Measurements from ENCODE around the gene PTPA.

The PTPA gene

DNA sequence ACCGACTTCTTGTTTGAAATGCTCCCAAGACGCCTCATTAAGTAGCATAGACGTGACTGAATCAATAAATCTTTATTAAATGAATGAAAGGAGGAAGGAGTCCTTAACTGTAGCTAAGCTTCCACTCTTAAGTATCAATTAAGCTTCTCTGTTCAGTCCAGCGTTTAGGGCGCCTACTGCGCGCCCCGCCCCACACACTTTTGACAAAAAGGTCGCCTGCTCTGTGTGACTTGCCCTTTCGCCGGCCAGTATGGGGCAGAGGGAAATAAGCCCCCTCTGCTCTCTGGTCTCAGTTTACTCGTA is 31.0 kb upstream of the PTPA start:
- ATAC-seq, result no peak

GRCh38 chr9:129080601-129081387 is 30.4 kb upstream of the PTPA start, which contains the start of gene DOLPP1:
Gene DOLPP1 (plus strand): TSS chr9:129081111. CDS start chr9:129081132, 21 bp downstream.
- TF ChIP-seq GLIS3 (CRISPR knock-in tag; IDR thresholded peaks at IDR 0.05) (no peak), TCF4 (CRISPR knock-in tag; IDR thresholded peaks at IDR 0.05; ENCODE audit: borderline replicate concordance) (no peak), ZFP3 (CRISPR knock-in tag; IDR thresholded peaks at IDR 0.05) (peak; percentile 78; the same call in 1 of the 2 replicates), TOX (CRISPR knock-in tag; IDR thresholded peaks at IDR 0.05; ENCODE audit: borderline replicate concordance) (no peak), SNAI2 (CRISPR knock-in tag; IDR thresholded peaks at IDR 0.05) (peak; percentile 92; the same call in 1 of the 2 replicates), TSHZ2 (CRISPR knock-in tag; IDR thresholded peaks at IDR 0.05) (peak; percentile 99), ZNF70 (CRISPR knock-in tag; IDR thresholded peaks at IDR 0.05) (peak; percentile 76; the same call in 1 of the 2 replicates), CSDC2 (CRISPR knock-in tag; IDR thresholded peaks at IDR 0.05) (peak; percentile 98), BACH2 (CRISPR knock-in tag; IDR thresholded peaks at IDR 0.05; ENCODE audit: borderline replicate concordance) (peak; percentile 82; the same call in 1 of the 2 replicates), RARB (CRISPR knock-in tag; IDR thresholded peaks at IDR 0.05) (no peak), POU6F1 (CRISPR knock-in tag; IDR thresholded peaks at IDR 0.05; ENCODE audit: borderline replicate concordance, low read depth) (no peak), ZC3H10 (CRISPR knock-in tag; IDR thresholded peaks at IDR 0.05) (no peak), ZNF565 (CRISPR knock-in tag; conservative IDR thresholded peaks at IDR 0.05; ENCODE audit: low read depth) (peak; percentile 97), ISL1 (CRISPR knock-in tag; IDR thresholded peaks at IDR 0.05) (0 out of 2 replicates have a peak, but pooled peaks have one; percentile 8), OSR1 (CRISPR knock-in tag; IDR thresholded peaks at IDR 0.05) (no peak), ZNF8 (CRISPR knock-in tag; IDR thresholded peaks at IDR 0.05) (peak; percentile 69), ARNTL (CRISPR knock-in tag; IDR thresholded peaks at IDR 0.05; ENCODE audit: borderline replicate concordance, low read depth) (peak; percentile 85; the same call in 1 of the 2 replicates), ZFP30 (CRISPR knock-in tag; IDR thresholded peaks at IDR 0.05) (peak; percentile 71; the same call in 1 of the 2 replicates), PPARA (CRISPR knock-in tag; IDR thresholded peaks at IDR 0.05; ENCODE audit: borderline replicate concordance) (peak; percentile 98), ESRRG (CRISPR knock-in tag; IDR thresholded peaks at IDR 0.05) (no peak)
- TF ChIP-seq, protein P1, sequence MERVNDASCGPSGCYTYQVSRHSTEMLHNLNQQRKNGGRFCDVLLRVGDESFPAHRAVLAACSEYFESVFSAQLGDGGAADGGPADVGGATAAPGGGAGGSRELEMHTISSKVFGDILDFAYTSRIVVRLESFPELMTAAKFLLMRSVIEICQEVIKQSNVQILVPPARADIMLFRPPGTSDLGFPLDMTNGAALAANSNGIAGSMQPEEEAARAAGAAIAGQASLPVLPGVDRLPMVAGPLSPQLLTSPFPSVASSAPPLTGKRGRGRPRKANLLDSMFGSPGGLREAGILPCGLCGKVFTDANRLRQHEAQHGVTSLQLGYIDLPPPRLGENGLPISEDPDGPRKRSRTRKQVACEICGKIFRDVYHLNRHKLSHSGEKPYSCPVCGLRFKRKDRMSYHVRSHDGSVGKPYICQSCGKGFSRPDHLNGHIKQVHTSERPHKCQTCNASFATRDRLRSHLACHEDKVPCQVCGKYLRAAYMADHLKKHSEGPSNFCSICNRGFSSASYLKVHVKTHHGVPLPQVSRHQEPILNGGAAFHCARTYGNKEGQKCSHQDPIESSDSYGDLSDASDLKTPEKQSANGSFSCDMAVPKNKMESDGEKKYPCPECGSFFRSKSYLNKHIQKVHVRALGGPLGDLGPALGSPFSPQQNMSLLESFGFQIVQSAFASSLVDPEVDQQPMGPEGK (CRISPR knock-in tag; IDR thresholded peaks at IDR 0.05; ENCODE audit: borderline replicate concordance), result no peak
- TF ChIP-seq, protein P2, sequence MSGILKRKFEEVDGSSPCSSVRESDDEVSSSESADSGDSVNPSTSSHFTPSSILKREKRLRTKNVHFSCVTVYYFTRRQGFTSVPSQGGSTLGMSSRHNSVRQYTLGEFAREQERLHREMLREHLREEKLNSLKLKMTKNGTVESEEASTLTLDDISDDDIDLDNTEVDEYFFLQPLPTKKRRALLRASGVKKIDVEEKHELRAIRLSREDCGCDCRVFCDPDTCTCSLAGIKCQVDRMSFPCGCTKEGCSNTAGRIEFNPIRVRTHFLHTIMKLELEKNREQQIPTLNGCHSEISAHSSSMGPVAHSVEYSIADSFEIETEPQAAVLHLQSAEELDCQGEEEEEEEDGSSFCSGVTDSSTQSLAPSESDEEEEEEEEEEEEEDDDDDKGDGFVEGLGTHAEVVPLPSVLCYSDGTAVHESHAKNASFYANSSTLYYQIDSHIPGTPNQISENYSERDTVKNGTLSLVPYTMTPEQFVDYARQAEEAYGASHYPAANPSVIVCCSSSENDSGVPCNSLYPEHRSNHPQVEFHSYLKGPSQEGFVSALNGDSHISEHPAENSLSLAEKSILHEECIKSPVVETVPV (CRISPR knock-in tag; IDR thresholded peaks at IDR 0.05), result no peak
- TF ChIP-seq, protein P3, sequence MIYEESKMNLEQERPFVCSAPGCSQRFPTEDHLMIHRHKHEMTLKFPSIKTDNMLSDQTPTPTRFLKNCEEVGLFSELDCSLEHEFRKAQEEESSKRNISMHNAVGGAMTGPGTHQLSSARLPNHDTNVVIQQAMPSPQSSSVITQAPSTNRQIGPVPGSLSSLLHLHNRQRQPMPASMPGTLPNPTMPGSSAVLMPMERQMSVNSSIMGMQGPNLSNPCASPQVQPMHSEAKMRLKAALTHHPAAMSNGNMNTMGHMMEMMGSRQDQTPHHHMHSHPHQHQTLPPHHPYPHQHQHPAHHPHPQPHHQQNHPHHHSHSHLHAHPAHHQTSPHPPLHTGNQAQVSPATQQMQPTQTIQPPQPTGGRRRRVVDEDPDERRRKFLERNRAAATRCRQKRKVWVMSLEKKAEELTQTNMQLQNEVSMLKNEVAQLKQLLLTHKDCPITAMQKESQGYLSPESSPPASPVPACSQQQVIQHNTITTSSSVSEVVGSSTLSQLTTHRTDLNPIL (CRISPR knock-in tag; IDR thresholded peaks at IDR 0.05; ENCODE audit: low read depth), result no peak
- peak; percentile 98 for ATAC-seq

More for the DNA sequence above, 31.0 kb upstream of the PTPA start:
- TF ChIP-seq RARB (CRISPR knock-in tag; IDR thresholded peaks at IDR 0.05) (no peak), ZNF8 (CRISPR knock-in tag; IDR thresholded peaks at IDR 0.05) (no peak), TOX (CRISPR knock-in tag; IDR thresholded peaks at IDR 0.05; ENCODE audit: borderline replicate concordance) (no peak), ZC3H10 (CRISPR knock-in tag; IDR thresholded peaks at IDR 0.05) (no peak)
- TF ChIP-seq, protein P1 (CRISPR knock-in tag; IDR thresholded peaks at IDR 0.05; ENCODE audit: borderline replicate concordance), result no peak
- TF ChIP-seq, protein P3 (CRISPR knock-in tag; IDR thresholded peaks at IDR 0.05; ENCODE audit: low read depth), result no peak

Data from SK-N-SH treated with all-trans-retinoic acid at 6 μM for 48 hours (cell line).